Panc1 (cell line): ENCODE data around the gene SLC25A22. TPM values are rescaled to one million over a fixed set of nuclear protein-coding genes. Genes with fewer than 3 reads are reported as not detected.

ENCODE experiments used
- ATAC-seq: fragments of 200-7000 bp; cut with Tn5 transposase; 2 replicates; pipeline ENCODE4 v1.9.1; 2020; ENCODE audit warnings: mild to moderate bottlenecking, moderate library complexity
- BruUV-seq: library from RNA; stranded (reverse); fragments of 400-500 nt; replicated peaks from 2 replicates; lab custom pipeline; 2021; lab: Mats Ljungman, UMichigan
- CTCF ChIA-PET: fragments of 300-600 bp; sonication (Branson Sonifier 250); formaldehyde crosslinking; loops from one replicate; lab custom pipeline; 2022; ENCODE audit warnings: antibody characterized with exemption; lab: Charles Lee
- POLR2A ChIA-PET: fragments of 300-600 bp; sonication (Branson Sonifier 250); formaldehyde crosslinking; loops from one replicate; lab custom pipeline; 2022; ENCODE audit warnings: antibody characterized with exemption; lab: Charles Lee
- DNase-seq: peaks from one replicate; pipeline ENCODE4 v3.0.0-alpha.2; 2010; ENCODE audit warnings: low read depth, low spot score
- H3K27ac ChIP-seq: 2 replicates; pipeline ENCODE4 v1.5.1; 2011; ENCODE audit warnings: mild to moderate bottlenecking, low read length, inconsistent platforms
- H3K27me3 ChIP-seq: fragments of 200-500 bp; sonication (Bioruptor generic); 2 replicates; pipeline ENCODE4 v1.6.0; 2014; ENCODE audit warnings: low read length, inconsistent platforms; ENCODE audit not compliant: control insufficient read depth, insufficient read depth
- H3K36me3 ChIP-seq: fragments of 200-500 bp; sonication (Bioruptor generic); 2 replicates; pipeline ENCODE4 v1.5.1; 2014; ENCODE audit warnings: inconsistent platforms, mild to moderate bottlenecking, low read length, moderate library complexity; ENCODE audit not compliant: control insufficient read depth, insufficient read depth
- H3K4me1 ChIP-seq: 2 replicates; pipeline ENCODE4 v1.5.1; 2011; ENCODE audit warnings: inconsistent platforms, mild to moderate bottlenecking, low read length, moderate library complexity; ENCODE audit not compliant: control insufficient read depth, insufficient read depth
- H3K4me3 ChIP-seq, 2 experiments: 2 replicates each; pipeline ENCODE4 v1.5.1; 2011 to 2012; ENCODE audit warnings: low read depth in 2 of 2, low read length in 2 of 2, mild to moderate bottlenecking in 2 of 2, inconsistent platforms in 1 of 2, moderate library complexity in 1 of 2
- H3K9me3 ChIP-seq: fragments of 200-500 bp; sonication (Bioruptor generic); 2 replicates; pipeline ENCODE4 v1.5.1; 2014; ENCODE audit warnings: low read depth, mild to moderate bottlenecking, inconsistent platforms, low read length, moderate library complexity; ENCODE audit not compliant: control insufficient read depth, insufficient read depth
- CTCF ChIP-seq: fragments of 450-650 bp; IDR thresholded peaks from 2 replicates; pipeline ENCODE4 v1.5.1; 2017; ENCODE audit warnings: mild to moderate bottlenecking
- POLR2AphosphoS5 ChIP-seq: IDR thresholded peaks from 2 replicates; pipeline ENCODE4 v1.6.1; 2012; ENCODE audit warnings: mild to moderate bottlenecking, low read depth, low read length, moderate library complexity
- REST ChIP-seq, 2 experiments: IDR thresholded peaks; 2 replicates each; pipeline ENCODE4 v1.6.1; 2011 to 2012; ENCODE audit warnings: low read depth in 2 of 2, control low read depth in 1 of 2, low read length in 1 of 2, mild to moderate bottlenecking in 1 of 2, moderate library complexity in 1 of 2; ENCODE audit not compliant: insufficient read depth in 1 of 2
- SIN3A ChIP-seq: IDR thresholded peaks from 2 replicates; pipeline ENCODE4 v1.6.1; 2012; ENCODE audit warnings: low read depth, mild to moderate bottlenecking, low read length, moderate library complexity, borderline replicate concordance; ENCODE audit not compliant: insufficient read depth
- TCF7L2 ChIP-seq: IDR thresholded peaks from 2 replicates; pipeline ENCODE4 v1.6.1; 2011; ENCODE audit warnings: mild to moderate bottlenecking, low read depth, low read length, inconsistent platforms
- in situ Hi-C: cut with HindIII; loops from 2 replicates; pipeline ENCODE4 v1.10.0; 2016; ENCODE audit warnings: low sequenced_read_pairs, low pct_unique_long_range_greater_than_20kb
- intact Hi-C: fragments of 100-400 bp; cut with micrococcal nuclease; formaldehyde crosslinking; loops from one replicate; pipeline ENCODE4 v1.10.0; 2022; ENCODE audit not compliant: unreplicated experiment
- total RNA-seq: library from RNA; stranded (reverse); gene quantifications from one replicate; pipeline ENCODE4 v1.2.1, GENCODE V29; 2021; ENCODE audit not compliant: unreplicated experiment

SLC25A22 gene
- total RNA-seq, 1 experiment from 2014 or later = 119 TPM

DNA sequence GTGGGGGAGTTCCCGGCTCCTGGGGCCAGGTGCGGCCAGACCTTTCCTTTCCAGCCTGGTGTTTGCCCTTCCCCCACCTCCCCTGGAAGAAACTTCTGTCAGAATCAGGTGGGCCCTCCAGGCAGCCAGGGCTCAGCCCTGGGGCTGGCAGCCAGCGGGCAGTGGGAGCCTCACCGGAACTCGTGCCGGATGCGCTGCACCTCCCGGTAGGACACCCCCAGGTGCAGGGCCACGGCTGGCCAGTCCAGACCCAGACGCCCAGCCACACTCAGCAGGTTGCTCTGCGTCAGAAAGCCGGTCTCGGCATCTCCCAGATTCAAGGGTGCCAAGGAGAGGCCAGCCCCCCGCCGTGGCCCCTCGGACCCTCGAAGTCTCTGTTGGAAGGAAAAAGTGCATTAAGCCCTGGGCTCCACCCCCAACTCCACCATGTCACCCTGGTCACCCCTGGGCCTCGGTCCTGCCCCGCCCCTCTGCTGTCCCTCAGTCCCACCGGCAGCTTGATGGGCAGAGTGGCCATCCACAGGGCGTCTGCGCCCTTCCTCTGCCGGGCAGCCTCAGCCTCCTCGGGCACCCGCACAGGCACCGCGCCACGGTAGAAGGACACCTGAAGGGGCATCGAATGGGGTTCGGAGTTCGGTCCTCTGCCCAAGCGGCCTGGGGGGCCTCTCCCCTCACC is 1.7 kb upstream of the SLC25A22 start:
- no peak overlapping the region for H3K27ac ChIP-seq
- DNase-seq (no peak), ATAC-seq (no peak)
- in situ Hi-C loops = no loop called here
- peaks cover 42% of the 10 kb centered on the region for H3K4me1 ChIP-seq
- no peaks in the 10 kb centered on the region for H3K9me3 ChIP-seq
- POLR2A ChIA-PET = no interaction called here
- TSS peak; percentile 54 for BruUV-seq
- no peak overlapping the region for H3K4me3 ChIP-seq
- no peaks in the 10 kb centered on the region for H3K27me3 ChIP-seq
- TF ChIP-seq TCF7L2 = no peak
- no peak for TF ChIP-seq SIN3A
- no peak for TF ChIP-seq REST (IDR thresholded peaks at IDR 0.05; ENCODE audit: insufficient read depth in 1 of 2, low read depth in 2 of 2, low read length in 1 of 2)
- no peak for TF ChIP-seq CTCF
- no peak for TF ChIP-seq POLR2AphosphoS5
- CTCF ChIA-PET = no interaction called here
- H3K36me3 ChIP-seq = no peaks in the 10 kb centered on the region
- intact Hi-C loops = no loop called here

GRCh38 chr11:797296-798092 is 587 bp downstream of the SLC25A22 start:
- CTCF ChIA-PET = no interaction called here
- POLR2A ChIA-PET = interaction anchor here (0.6 kb wide), 1 partner anchor 12 kb away, joined by 3 read pairs; no protein-coding TSS in a partner anchor
- DNase-seq (no peak), ATAC-seq (peak; percentile 69)
- H3K36me3 ChIP-seq = no peaks in the 10 kb centered on the region; the same call in none of the 2 replicates
- H3K27ac ChIP-seq = peak overlapping the region; percentile 93
- no peaks in the 10 kb centered on the region for H3K27me3 ChIP-seq
- peak overlapping the region; percentile 71 to 86 for H3K4me3 ChIP-seq
- BruUV-seq = no TSS peak
- H3K9me3 ChIP-seq = no peaks in the 10 kb centered on the region
- TF ChIP-seq CTCF (no peak), SIN3A (peak; percentile 58; the same call in 1 of the 2 replicates), POLR2AphosphoS5 (no peak; the same call in 1 of the 2 replicates), TCF7L2 (no peak), REST (IDR thresholded peaks at IDR 0.05; ENCODE audit: insufficient read depth in 1 of 2, low read depth in 2 of 2, low read length in 1 of 2) (peak in 1 of 2 experiments; percentile 36; a peak in 1 of 4 replicates)
- intact Hi-C loops = no loop called here
- in situ Hi-C loops = no loop called here
- H3K4me1 ChIP-seq = peaks cover 42% of the 10 kb centered on the region
